ENCODE data around the gene POLR3B. TPM values are rescaled to one million over a fixed set of nuclear protein-coding genes. Genes with fewer than 3 reads are reported as not detected.
"Not testable (repeated sequence)": the region's sequence is repeated elsewhere in the genome, so short reads cannot be mapped to it uniquely, and the experiment has no call there.

POLR3B gene
- total RNA-seq, 1 donor from 2014 or later = 11.8 TPM

DNA sequence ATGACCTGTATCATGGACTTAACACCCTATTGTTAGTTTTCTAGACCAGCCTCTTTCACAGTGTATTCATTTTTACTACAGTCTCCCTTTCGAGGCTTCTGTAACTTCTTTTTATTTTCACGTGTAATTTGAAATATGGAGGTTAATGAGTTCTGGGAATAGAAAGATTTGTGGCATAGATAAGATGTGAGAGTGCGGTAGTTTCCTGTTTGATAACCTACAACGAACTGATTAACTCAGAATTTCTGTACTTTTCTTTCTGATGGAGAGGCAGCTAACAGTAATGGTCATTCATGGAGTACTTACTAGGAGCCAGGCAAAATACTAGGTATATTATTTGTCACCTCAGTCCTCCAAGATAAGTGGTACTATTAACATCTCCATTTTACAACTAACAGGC lies 21.2 kb downstream of the POLR3B start:
- Mint-ChIP-seq H3K9me3 (ENCODE audit: low read depth) (peaks cover 12% of the 10 kb centered on the region), H3K36me3 (ENCODE audit: insufficient read depth) (peaks cover 28% of the 10 kb centered on the region), H3K4me3 (ENCODE audit: low read depth) (no peak overlapping the region), H3K27ac (no peak overlapping the region), H3K4me1 (ENCODE audit: low read depth) (no peaks in the 10 kb centered on the region), H3K27me3 (no peaks in the 10 kb centered on the region)
- no peak for DNase-seq (ENCODE audit: low spot score, unreplicated experiment)
- TF ChIP-seq, protein P1, sequence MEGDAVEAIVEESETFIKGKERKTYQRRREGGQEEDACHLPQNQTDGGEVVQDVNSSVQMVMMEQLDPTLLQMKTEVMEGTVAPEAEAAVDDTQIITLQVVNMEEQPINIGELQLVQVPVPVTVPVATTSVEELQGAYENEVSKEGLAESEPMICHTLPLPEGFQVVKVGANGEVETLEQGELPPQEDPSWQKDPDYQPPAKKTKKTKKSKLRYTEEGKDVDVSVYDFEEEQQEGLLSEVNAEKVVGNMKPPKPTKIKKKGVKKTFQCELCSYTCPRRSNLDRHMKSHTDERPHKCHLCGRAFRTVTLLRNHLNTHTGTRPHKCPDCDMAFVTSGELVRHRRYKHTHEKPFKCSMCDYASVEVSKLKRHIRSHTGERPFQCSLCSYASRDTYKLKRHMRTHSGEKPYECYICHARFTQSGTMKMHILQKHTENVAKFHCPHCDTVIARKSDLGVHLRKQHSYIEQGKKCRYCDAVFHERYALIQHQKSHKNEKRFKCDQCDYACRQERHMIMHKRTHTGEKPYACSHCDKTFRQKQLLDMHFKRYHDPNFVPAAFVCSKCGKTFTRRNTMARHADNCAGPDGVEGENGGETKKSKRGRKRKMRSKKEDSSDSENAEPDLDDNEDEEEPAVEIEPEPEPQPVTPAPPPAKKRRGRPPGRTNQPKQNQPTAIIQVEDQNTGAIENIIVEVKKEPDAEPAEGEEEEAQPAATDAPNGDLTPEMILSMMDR (IDR thresholded peaks at IDR 0.05; ENCODE audit: unreplicated experiment) = no peak

DNA sequence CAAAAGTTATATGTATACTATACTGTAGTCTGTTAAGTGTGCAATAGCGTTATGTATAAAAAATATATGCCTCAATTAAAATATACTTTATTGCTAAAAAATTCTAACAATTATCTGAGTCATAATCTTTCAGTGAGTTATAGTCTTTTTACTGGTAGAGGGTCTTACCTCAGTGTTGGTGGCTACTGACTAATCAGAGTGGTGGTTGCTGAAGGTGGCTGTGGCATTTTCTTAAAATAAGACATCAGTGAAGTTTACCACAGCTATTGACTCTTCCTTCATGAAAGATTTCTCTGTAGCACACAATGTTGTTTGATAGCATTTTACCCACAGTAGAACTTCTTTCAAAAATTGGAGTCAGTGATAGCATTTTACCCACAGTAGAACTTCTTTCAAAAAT lies 23.4 kb downstream of the POLR3B start:
- Mint-ChIP-seq H3K4me1 (ENCODE audit: low read depth) (no peaks in the 10 kb centered on the region), H3K9me3 (ENCODE audit: low read depth) (peaks cover 12% of the 10 kb centered on the region), H3K4me3 (ENCODE audit: low read depth) (no peak overlapping the region), H3K36me3 (ENCODE audit: insufficient read depth) (peaks cover 26% of the 10 kb centered on the region), H3K27ac (no peak overlapping the region), H3K27me3 (no peaks in the 10 kb centered on the region)
- TF ChIP-seq, protein P1 (IDR thresholded peaks at IDR 0.05; ENCODE audit: unreplicated experiment) = no peak
- DNase-seq (ENCODE audit: low spot score, unreplicated experiment) = no peak

DNA sequence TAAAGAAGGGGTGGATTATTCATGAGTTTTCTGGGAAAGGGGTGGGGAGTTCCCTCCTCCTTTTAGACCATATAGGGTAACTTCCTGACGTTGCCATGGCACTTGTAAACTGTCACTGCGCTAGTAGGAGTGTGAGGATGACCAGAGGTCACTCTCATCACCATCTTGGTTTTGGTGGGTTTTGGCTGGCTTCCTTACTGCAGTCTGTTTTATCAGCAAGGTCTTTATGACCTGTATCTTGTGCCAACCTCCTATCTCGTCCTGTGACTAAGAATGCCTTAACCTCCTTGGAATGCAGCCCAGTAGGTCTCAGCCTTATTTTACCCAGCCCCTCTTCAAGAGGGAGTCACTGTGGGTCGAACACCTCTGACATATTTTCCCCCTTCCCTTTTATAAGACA lies 24.3 kb downstream of the POLR3B start:
- H3K4me3 Mint-ChIP-seq (ENCODE audit: low read depth); H3K27me3 Mint-ChIP-seq; H3K27ac Mint-ChIP-seq; DNase-seq (ENCODE audit: low spot score, unreplicated experiment); H3K4me1 Mint-ChIP-seq (ENCODE audit: low read depth): not testable (repeated sequence)
- peaks cover 12% of the 10 kb centered on the region for H3K9me3 Mint-ChIP-seq (ENCODE audit: low read depth)
- H3K36me3 Mint-ChIP-seq (ENCODE audit: insufficient read depth) = peaks cover 24% of the 10 kb centered on the region

DNA sequence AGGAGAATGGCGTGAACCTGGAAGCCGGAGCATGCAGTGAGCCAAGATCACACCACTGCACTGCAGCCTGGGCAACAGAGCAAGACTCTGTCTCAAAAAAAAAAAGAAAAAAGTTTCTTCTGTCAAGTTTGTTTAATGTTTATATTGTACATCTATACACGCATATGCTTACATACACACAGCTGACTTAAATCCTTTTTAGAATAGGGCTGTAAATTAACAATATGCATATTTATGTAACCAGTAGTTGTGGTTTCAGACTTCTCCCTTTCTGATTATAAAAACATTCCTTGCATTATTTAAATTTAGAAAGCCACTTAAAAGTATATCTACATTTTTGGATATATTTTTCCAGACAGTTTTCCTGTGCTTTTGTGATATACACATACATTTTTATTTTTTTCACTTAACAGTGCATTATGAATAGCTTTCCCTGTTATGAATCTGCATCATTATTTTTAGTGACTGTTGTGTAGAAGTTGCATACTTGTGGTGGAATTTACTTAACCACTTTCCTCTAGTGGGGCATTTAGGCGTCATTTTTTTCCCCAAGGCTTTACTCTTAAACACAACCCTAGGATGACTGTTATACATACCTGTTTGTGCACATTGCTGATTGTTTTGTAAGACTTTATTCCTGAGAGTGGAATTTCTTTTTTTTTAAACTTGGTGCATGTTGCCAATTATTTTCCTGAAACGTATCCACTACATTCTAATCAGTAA lies 29.4 kb downstream of the POLR3B start:
- Mint-ChIP-seq H3K27ac (no peak overlapping the region), H3K36me3 (ENCODE audit: insufficient read depth) (peaks cover 14% of the 10 kb centered on the region), H3K4me1 (ENCODE audit: low read depth) (no peaks in the 10 kb centered on the region), H3K9me3 (ENCODE audit: low read depth) (peaks cover 11% of the 10 kb centered on the region), H3K27me3 (no peaks in the 10 kb centered on the region), H3K4me3 (ENCODE audit: low read depth) (no peak overlapping the region)
- TF ChIP-seq, protein P1 (IDR thresholded peaks at IDR 0.05; ENCODE audit: unreplicated experiment) = no peak
- no peak for DNase-seq (ENCODE audit: low spot score, unreplicated experiment)

DNA sequence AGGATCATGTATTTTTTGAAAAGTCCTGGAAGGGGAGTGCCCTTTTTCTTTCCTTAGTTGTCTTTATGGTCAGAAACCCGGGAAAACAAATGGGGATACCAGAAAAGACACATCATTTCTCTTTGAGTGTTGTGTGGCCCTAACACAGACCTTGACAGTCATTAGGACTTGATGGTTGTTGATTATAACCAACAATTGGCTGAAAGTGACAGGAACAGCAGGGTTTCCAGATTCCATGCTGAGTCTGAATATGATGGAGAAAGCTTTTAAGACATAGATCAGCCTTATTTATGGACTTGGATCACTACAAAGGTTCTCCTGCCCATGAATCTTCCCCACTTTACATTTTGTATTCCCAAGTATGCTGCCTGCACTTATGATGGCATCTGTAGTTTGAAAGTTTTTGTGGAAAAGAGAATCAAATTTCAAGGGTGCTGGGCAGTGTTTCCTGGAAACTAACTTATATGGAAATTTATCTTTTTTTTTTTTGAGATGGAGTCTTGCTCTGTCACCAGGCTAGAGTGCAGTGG lies 30.4 kb downstream of the POLR3B start:
- no peak for DNase-seq (ENCODE audit: low spot score, unreplicated experiment)
- no peaks in the 10 kb centered on the region for H3K27me3 Mint-ChIP-seq
- no peak overlapping the region for H3K4me3 Mint-ChIP-seq (ENCODE audit: low read depth)
- peaks cover 5% of the 10 kb centered on the region for H3K9me3 Mint-ChIP-seq (ENCODE audit: low read depth)
- H3K27ac Mint-ChIP-seq = no peak overlapping the region
- peaks cover 6% of the 10 kb centered on the region for H3K36me3 Mint-ChIP-seq (ENCODE audit: insufficient read depth)
- TF ChIP-seq, protein P1 (IDR thresholded peaks at IDR 0.05; ENCODE audit: unreplicated experiment) = no peak
- no peaks in the 10 kb centered on the region for H3K4me1 Mint-ChIP-seq (ENCODE audit: low read depth)

DNA sequence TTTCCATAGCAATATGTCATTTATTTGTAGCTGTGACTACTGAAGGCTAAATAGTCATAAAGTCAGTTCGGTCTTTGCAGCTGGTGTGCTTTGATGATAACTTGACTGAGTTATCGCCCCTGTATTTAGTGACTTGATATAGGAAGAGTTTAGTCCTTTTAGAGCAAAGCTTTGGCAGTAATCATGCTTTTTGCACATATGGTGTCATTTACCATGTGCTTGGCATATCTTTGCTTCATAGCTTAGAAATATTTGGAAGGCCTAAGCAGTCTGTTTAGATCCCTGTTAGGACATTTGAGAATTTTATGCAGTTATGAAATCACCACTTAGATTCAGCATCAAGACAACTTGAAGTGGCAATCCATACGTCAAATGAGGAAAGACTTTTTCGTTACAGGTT lies 31.6 kb downstream of the POLR3B start:
- DNase-seq (ENCODE audit: low spot score, unreplicated experiment) = no peak
- no peaks in the 10 kb centered on the region for H3K4me1 Mint-ChIP-seq (ENCODE audit: low read depth)
- no peak overlapping the region for H3K4me3 Mint-ChIP-seq (ENCODE audit: low read depth)
- H3K27ac Mint-ChIP-seq = no peak overlapping the region
- H3K36me3 Mint-ChIP-seq (ENCODE audit: insufficient read depth) = peaks cover 1% of the 10 kb centered on the region
- TF ChIP-seq, protein P1 (IDR thresholded peaks at IDR 0.05; ENCODE audit: unreplicated experiment) = no peak
- H3K27me3 Mint-ChIP-seq = no peaks in the 10 kb centered on the region
- no peaks in the 10 kb centered on the region for H3K9me3 Mint-ChIP-seq (ENCODE audit: low read depth)
